RKO (cell line): ENCODE measurements around the gene STMP1.

Experiments
- DNase-seq: peaks from one replicate; pipeline ENCODE4 v3.0.0-alpha.2; 2016; ENCODE audit warnings: low spot score

STMP1 gene

GRCh38 chr7:135697276-135698049 lies 35.1 kb downstream of the STMP1 start:
- no peak for DNase-seq

GRCh38 chr7:135704074-135704473 lies 41.8 kb downstream of the STMP1 start:
- DNase-seq = no peak

- DNase-seq = no peak
Observed at GRCh38 chr7:135704698-135705097, 42.4 kb downstream of the STMP1 start.

- no peak for DNase-seq
Observed at GRCh38 chr7:135706038-135706742, 43.9 kb downstream of the STMP1 start.

- no peak for DNase-seq
Observed at GRCh38 chr7:135706858-135707569, 44.7 kb downstream of the STMP1 start.

GRCh38 chr7:135707570-135707966 lies 45.3 kb downstream of the STMP1 start:
- no peak for DNase-seq

GRCh38 chr7:135708041-135708440 lies 45.7 kb downstream of the STMP1 start:
- DNase-seq = no peak

- DNase-seq = no peak
Observed at GRCh38 chr7:135709508-135709907, 47.2 kb downstream of the STMP1 start.

- DNase-seq = peak; percentile 50
Observed at GRCh38 chr7:135710417-135711138, 48.3 kb downstream of the STMP1 start.

- no peak for DNase-seq
Observed at GRCh38 chr7:135711139-135711469, 48.8 kb downstream of the STMP1 start.

GRCh38 chr7:135712182-135712782 lies 50.0 kb downstream of the STMP1 start:
- DNase-seq = no peak

- no peak for DNase-seq
Observed at GRCh38 chr7:135712796-135713195, 50.5 kb downstream of the STMP1 start.

- DNase-seq = no peak
Observed at GRCh38 chr7:135713836-135714470, 51.6 kb downstream of the STMP1 start.

GRCh38 chr7:135714534-135715009 lies 52.3 kb downstream of the STMP1 start:
- DNase-seq = peak; percentile 18

GRCh38 chr7:135715055-135715522 lies 52.8 kb downstream of the STMP1 start:
- DNase-seq = no peak

- DNase-seq = no peak
Observed at GRCh38 chr7:135715673-135716072, 53.4 kb downstream of the STMP1 start.

GRCh38 chr7:135716677-135717238 lies 54.4 kb downstream of the STMP1 start:
- DNase-seq = no peak

- no peak for DNase-seq
Observed at GRCh38 chr7:135717693-135718092, 55.4 kb downstream of the STMP1 start.

GRCh38 chr7:135718219-135718618 lies 55.9 kb downstream of the STMP1 start:
- DNase-seq = no peak

GRCh38 chr7:135718794-135719437 lies 56.6 kb downstream of the STMP1 start:
- no peak for DNase-seq
